Lung (tissue), 12 donors: Measurements from ENCODE around the gene TEX51. TPM values are rescaled to one million over a fixed set of nuclear protein-coding genes. Genes with fewer than 3 reads are reported as not detected.

ENCODE experiments used
- ATAC-seq: fragments of 200-7000 bp; cut with Tn5 transposase; one replicate; pipeline ENCODE4 v1.9.1; 2020; ENCODE audit warnings: moderate number of reproducible peaks; ENCODE audit not compliant: insufficient read depth, low FRiP score
- DNase-seq, 3 donors: peaks; one replicate each; pipeline ENCODE4 v3.0.0-alpha.2; 2013 to 2017
- H3K27ac ChIP-seq, 2 donors: one replicate each; pipeline ENCODE4 v1.5.1; 2013; ENCODE audit warnings: mild to moderate bottlenecking in 2 of 2, moderate library complexity in 2 of 2, control low read depth in 1 of 2, inconsistent platforms in 1 of 2, low read depth in 1 of 2, low read length in 1 of 2
- H3K27me3 ChIP-seq, 3 donors: one replicate each; pipeline ENCODE4 v1.5.1; 2013; ENCODE audit warnings: low read length in 2 of 3; ENCODE audit not compliant: control insufficient read depth in 3 of 3, insufficient read depth in 3 of 3
- H3K36me3 ChIP-seq, 4 donors: one replicate each; pipeline ENCODE4 v1.5.1; 2013; ENCODE audit warnings: low read length in 4 of 4, mild to moderate bottlenecking in 1 of 4, moderate library complexity in 1 of 4; ENCODE audit not compliant: control insufficient read depth in 4 of 4, insufficient read depth in 4 of 4
- H3K4me1 ChIP-seq, 5 donors: one replicate each; pipeline ENCODE4 v1.5.1; 2013; ENCODE audit warnings: low read length in 5 of 5, mild to moderate bottlenecking in 2 of 5, moderate library complexity in 1 of 5; ENCODE audit not compliant: control insufficient read depth in 5 of 5, insufficient read depth in 5 of 5
- H3K4me3 ChIP-seq: one replicate; pipeline ENCODE4 v1.5.1; 2013; ENCODE audit warnings: mild to moderate bottlenecking, control low read depth, moderate library complexity
- H3K9ac ChIP-seq, 2 donors: one replicate each; pipeline ENCODE4 v1.5.1; 2013; ENCODE audit warnings: low read length in 2 of 2, control low read depth in 1 of 2; ENCODE audit not compliant: insufficient read depth in 1 of 2
- H3K9me3 ChIP-seq, 4 donors: one replicate each; pipeline ENCODE4 v1.5.1; 2013; ENCODE audit warnings: low read length in 3 of 4, mild to moderate bottlenecking in 1 of 4, moderate library complexity in 1 of 4; ENCODE audit not compliant: control insufficient read depth in 4 of 4, insufficient read depth in 3 of 4
- WGBS, 2 donors: extraction: QIAGEN DNeasy Blood & Tissue Kit; methylation state at CpG; one replicate each; pipeline ENCODE4 v1.1.7; 2013; 5-methylcytosine and 5-hydroxymethylcytosine counted together
- polyA plus RNA-seq, 2 donors: library from polyadenylated mRNA; stranded (reverse); fragments of 200-250 nt; gene quantifications; one replicate each; pipeline ENCODE4 v1.2.1, GENCODE V29; 2013
- total RNA-seq, 2 donors: library from RNA; depleted of rRNA in 1 of 2; stranded (reverse); fragments of >200 nt in 1 of 2; gene quantifications; one replicate each; pipeline ENCODE4 v1.2.1, GENCODE V29; 2014 to 2021
- TF ChIP-seq, protein P1 (sequence below): IDR thresholded peaks from 2 replicates; pipeline ENCODE4 v1.5.1; 2012; ENCODE audit warnings: mild to moderate bottlenecking; ENCODE audit errors: control extremely low read depth, extremely low read depth
- donor health status: control.
- donor health status: control.
- donor health status: Bipolar disorder and iron deficiency.
- donor health status: healthy.
- donor health status: DM: yes; HTN: yes; CAD: no.

The TEX51 gene
- total and polyA plus RNA-seq, 4 donors = not detected

DNA sequence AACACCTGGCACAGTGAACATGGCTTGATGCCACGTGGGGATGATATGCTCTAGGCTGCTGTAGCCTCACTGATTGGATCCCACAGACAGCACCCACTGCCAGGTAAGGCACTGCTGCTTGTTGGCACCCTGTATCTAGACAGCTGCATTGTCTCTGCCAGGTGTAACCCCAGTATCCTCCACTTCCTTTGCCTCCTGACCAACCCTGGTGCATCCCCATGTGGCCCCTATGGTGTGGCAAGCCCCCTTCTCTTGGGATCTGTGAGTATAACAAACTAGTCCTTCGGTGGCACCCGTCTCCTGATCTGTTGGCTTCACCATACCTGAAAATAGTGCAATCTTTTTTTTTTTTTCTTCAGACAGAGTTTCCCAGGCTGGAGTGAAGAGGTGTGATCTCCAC lies 11.1 kb downstream of the TEX51 start:
- ATAC-seq (no peak), DNase-seq (no peak)
- H3K27ac ChIP-seq = no peak overlapping the region
- no peak overlapping the region for H3K9ac ChIP-seq
- no peak overlapping the region for H3K4me3 ChIP-seq
- peaks cover 0 to 13% (median 3%) of the 10 kb centered on the region in 5 donors for H3K4me1 ChIP-seq
- TF ChIP-seq, protein P1, sequence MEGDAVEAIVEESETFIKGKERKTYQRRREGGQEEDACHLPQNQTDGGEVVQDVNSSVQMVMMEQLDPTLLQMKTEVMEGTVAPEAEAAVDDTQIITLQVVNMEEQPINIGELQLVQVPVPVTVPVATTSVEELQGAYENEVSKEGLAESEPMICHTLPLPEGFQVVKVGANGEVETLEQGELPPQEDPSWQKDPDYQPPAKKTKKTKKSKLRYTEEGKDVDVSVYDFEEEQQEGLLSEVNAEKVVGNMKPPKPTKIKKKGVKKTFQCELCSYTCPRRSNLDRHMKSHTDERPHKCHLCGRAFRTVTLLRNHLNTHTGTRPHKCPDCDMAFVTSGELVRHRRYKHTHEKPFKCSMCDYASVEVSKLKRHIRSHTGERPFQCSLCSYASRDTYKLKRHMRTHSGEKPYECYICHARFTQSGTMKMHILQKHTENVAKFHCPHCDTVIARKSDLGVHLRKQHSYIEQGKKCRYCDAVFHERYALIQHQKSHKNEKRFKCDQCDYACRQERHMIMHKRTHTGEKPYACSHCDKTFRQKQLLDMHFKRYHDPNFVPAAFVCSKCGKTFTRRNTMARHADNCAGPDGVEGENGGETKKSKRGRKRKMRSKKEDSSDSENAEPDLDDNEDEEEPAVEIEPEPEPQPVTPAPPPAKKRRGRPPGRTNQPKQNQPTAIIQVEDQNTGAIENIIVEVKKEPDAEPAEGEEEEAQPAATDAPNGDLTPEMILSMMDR = no peak
- H3K36me3 ChIP-seq = no peaks in the 10 kb centered on the region
- 91 to 95% methylated on average over 3 of the region's 3 CpGs for WGBS, 2 donors
- no peaks in the 10 kb centered on the region for H3K27me3 ChIP-seq
- H3K9me3 ChIP-seq = peaks cover 0 to 5% (median 0%) of the 10 kb centered on the region in 4 donors

DNA sequence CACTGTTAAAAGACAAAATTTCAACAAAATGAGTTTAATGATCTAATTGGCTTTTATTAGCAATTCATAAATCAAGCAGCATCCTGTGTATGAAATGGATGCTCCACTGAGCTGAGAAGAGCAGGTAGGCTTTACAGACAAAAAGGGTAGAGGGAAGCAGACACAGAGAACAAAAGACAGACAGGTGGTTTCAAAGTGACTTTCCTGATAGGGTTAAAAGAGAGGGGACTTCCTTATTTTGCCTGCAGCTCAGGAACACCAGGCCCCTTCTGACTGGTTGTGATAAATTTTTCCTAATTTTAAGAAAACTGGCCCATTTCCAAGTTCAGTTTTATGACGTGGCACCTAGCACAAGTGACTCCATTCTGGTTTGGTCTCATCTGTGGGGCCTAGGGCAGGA lies 11.9 kb downstream of the TEX51 start:
- WGBS, 2 donors = 8 to 38% methylated on average over 1 of the region's 1 CpG
- no peaks in the 10 kb centered on the region for H3K27me3 ChIP-seq
- ATAC-seq (no peak), DNase-seq (no peak)
- TF ChIP-seq, protein P1 = no peak
- no peak overlapping the region for H3K4me3 ChIP-seq
- H3K27ac ChIP-seq = no peak overlapping the region
- no peaks in the 10 kb centered on the region for H3K36me3 ChIP-seq
- peaks cover 0 to 6% (median 0%) of the 10 kb centered on the region in 4 donors for H3K9me3 ChIP-seq
- H3K4me1 ChIP-seq = peaks cover 0 to 13% (median 3%) of the 10 kb centered on the region in 5 donors
- no peak overlapping the region for H3K9ac ChIP-seq

DNA sequence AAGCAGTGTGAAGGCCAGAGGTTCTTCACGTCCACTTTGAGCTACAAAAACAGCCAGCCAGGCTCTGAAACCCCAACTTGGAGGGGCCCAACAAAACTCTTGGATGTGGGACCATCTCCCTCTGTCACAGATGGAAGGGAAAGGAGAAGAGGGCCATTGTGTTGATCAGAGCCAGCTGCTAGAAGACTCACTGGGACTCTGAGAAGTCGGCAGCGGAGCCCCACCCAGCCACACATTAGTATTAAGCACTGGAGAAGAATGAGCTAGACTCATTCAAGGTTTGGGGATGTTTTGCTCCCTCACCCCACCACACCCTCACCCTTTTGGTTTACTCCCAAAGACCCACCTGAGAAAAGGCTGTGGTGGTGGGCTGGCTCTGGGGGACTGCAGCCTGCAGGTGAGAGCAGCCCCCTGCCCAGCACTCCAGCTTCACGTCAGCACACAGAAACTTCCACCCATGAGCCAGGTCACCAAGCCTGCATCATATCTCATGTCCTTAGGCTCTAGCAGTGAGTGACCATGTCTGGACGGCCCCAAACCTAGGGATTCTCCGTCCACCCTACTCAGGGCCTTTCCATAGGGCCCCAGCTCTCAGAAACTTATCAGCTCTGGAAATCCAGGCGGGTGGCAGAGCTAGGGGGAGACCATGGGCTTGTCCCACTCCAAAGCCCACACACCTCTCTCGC lies 12.6 kb downstream of the TEX51 start:
- no peak for ATAC-seq
- no peak overlapping the region for H3K4me3 ChIP-seq
- H3K9me3 ChIP-seq = peaks cover 0 to 5% (median 0%) of the 10 kb centered on the region in 4 donors
- H3K27me3 ChIP-seq = no peaks in the 10 kb centered on the region
- no peak overlapping the region for H3K9ac ChIP-seq
- peaks cover 0 to 13% (median 3%) of the 10 kb centered on the region in 5 donors for H3K4me1 ChIP-seq
- H3K36me3 ChIP-seq = no peaks in the 10 kb centered on the region
- no peak overlapping the region for H3K27ac ChIP-seq
- DNase-seq = no peak
- 89 to 95% methylated on average over 8 of the region's 8 CpGs for WGBS, 2 donors
- TF ChIP-seq, protein P1 = no peak

DNA sequence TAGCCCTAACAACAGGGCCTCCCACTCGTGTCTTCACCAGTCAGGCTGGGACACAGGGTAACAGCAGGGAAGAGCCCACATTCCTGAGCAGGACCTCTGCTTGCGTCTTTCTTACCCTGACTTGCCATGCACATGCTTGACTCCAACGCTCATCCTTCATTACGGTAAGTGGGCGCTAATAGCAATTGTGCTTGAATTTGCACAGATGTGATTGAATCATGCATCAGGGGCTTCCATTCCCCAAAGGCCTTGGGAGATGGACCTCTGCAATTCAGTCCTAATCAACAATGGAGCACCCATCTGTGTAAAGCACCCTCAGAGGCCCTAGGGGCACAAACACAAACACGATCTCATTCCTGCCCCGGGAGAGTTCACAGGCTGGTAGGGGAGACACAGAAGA lies 13.5 kb downstream of the TEX51 start:
- H3K9me3 ChIP-seq = peaks cover 0 to 4% (median 0%) of the 10 kb centered on the region in 4 donors
- H3K4me3 ChIP-seq = no peak overlapping the region
- H3K27ac ChIP-seq = no peak overlapping the region
- H3K27me3 ChIP-seq = no peaks in the 10 kb centered on the region
- ATAC-seq = no peak
- TF ChIP-seq, protein P1 = no peak
- H3K36me3 ChIP-seq = no peaks in the 10 kb centered on the region
- peaks cover 0 to 13% (median 3%) of the 10 kb centered on the region in 5 donors for H3K4me1 ChIP-seq
- no peak for DNase-seq
- WGBS, 2 donors = 85 to 91% methylated on average over 7 of the region's 7 CpGs
- H3K9ac ChIP-seq = no peak overlapping the region
